HepG2 (cell line): ENCODE data around the gene PPP2R2D. TPM values are rescaled to one million over a fixed set of nuclear protein-coding genes. Genes with fewer than 3 reads are reported as not detected.

Source experiments
- ATAC-seq: fragments of 200-7000 bp; cut with Tn5 transposase; 3 replicates; pipeline ENCODE4 v1.9.1; 2020; ENCODE audit warnings: mild to moderate bottlenecking, moderate library complexity
- BruUV-seq: library from RNA; stranded (reverse); fragments of 400-500 nt; replicated peaks from 2 replicates; lab custom pipeline; 2021; lab: Mats Ljungman, UMichigan
- CTCF ChIA-PET: fragments of 300-600 bp; formaldehyde crosslinking; extraction: SDS; loops from one replicate; lab custom pipeline; 2021; ENCODE audit warnings: low total read pairs, inconsistent platforms, low intra/inter-chr PET ratio; lab: Yijun Ruan, JAX
- POLR2A ChIA-PET: fragments of 350-600 bp; sonication (Branson Sonifier 250); formaldehyde crosslinking; loops from one replicate; lab custom pipeline; 2020; ENCODE audit warnings: antibody characterized with exemption, inconsistent platforms; lab: Yijun Ruan, JAX
- DNase-seq: peaks from one replicate; pipeline ENCODE4 v3.0.0-alpha.2; 2015; ENCODE audit warnings: low spot score
- FAIRE-seq: peaks from 3 replicates; lab custom pipeline; 2011; peaks lifted over from hg19 to GRCh38; lab: Jason Lieb, UNC
- H2AFZ ChIP-seq: one replicate; pipeline ENCODE4 v1.6.1; 2011; ENCODE audit warnings: low read length, inconsistent platforms
- H3K27ac ChIP-seq: fragments of 300-600 bp; 3 replicates; pipeline ENCODE4 v1.8.0; 2011; ENCODE audit warnings: mixed run types, mild to moderate bottlenecking, mixed read lengths, low read length, inconsistent platforms; ENCODE audit not compliant: insufficient read depth; ENCODE audit errors: extremely low read length
- H3K27me3 ChIP-seq, 2 experiments: fragments of 200-600 bp in 1 of 2; 2 replicates in 1 of 2; 3 replicates in 1 of 2; pipeline versions ENCODE4 v1.6.0 to v1.8.0; 2011; ENCODE audit warnings: low read length in 2 of 2, mild to moderate bottlenecking in 2 of 2, moderate library complexity in 2 of 2, inconsistent platforms in 1 of 2; ENCODE audit not compliant: insufficient read depth in 2 of 2, control insufficient read depth in 1 of 2
- H3K36me3 ChIP-seq, 2 experiments: fragments of 200-600 bp in 1 of 2; replicated peaks in 1 of 2; 2 replicates in 1 of 2; 3 replicates in 1 of 2; pipeline versions ENCODE4 v1.5.1 to v1.8.0; 2011; ENCODE audit warnings: low read length in 2 of 2, inconsistent platforms in 1 of 2; ENCODE audit not compliant: insufficient read depth in 2 of 2, control insufficient read depth in 1 of 2
- H3K4me1 ChIP-seq: 2 replicates; pipeline ENCODE4 v1.5.1; 2012; ENCODE audit warnings: low read length, inconsistent platforms; ENCODE audit not compliant: insufficient read depth
- H3K4me2 ChIP-seq: 2 replicates; pipeline ENCODE4 v1.6.0; 2011; ENCODE audit warnings: low read depth, low read length, inconsistent platforms
- H3K4me3 ChIP-seq, 3 experiments: fragments of 200-600 bp in 1 of 3; sonication (generic), shearing (Covaris generic) in 1 of 3; replicated peaks in 1 of 3; 2 replicates each; pipeline ENCODE4 v1.5.1; 2011 to 2016; ENCODE audit warnings: low read length in 3 of 3, inconsistent platforms in 2 of 3, low read depth in 2 of 3, mild to moderate bottlenecking in 2 of 3, control low read depth in 1 of 3, mixed read lengths in 1 of 3; ENCODE audit not compliant: insufficient read depth in 1 of 3
- H3K79me2 ChIP-seq: one replicate; pipeline ENCODE4 v1.6.1; 2011; ENCODE audit warnings: low read length, inconsistent platforms; ENCODE audit not compliant: insufficient read depth
- H3K9ac ChIP-seq: 2 replicates; pipeline ENCODE4 v1.6.0; 2011; ENCODE audit warnings: mild to moderate bottlenecking, low read depth, low read length, inconsistent platforms; ENCODE audit not compliant: insufficient read depth
- H3K9me3 ChIP-seq: 2 replicates; pipeline ENCODE4 v1.5.1; 2012; ENCODE audit warnings: mild to moderate bottlenecking, low read length
- H4K20me1 ChIP-seq: 2 replicates; pipeline ENCODE4 v1.6.0; 2011; ENCODE audit warnings: inconsistent platforms, mild to moderate bottlenecking, low read length, moderate library complexity; ENCODE audit not compliant: insufficient read depth
- AGO2 ChIP-seq: fragments of 200-400 bp; formaldehyde crosslinking; optimal IDR thresholded peaks from 2 replicates; pipeline ENCODE3; 2017; ENCODE audit warnings: mild to moderate bottlenecking, low read depth, low read length, moderate library complexity
- BHLHE40 ChIP-seq: IDR thresholded peaks from 2 replicates; pipeline ENCODE4 v1.6.1; 2011; ENCODE audit warnings: low read length, improper control_type of control experiment
- GABPB1 ChIP-seq: IDR thresholded peaks from 2 replicates; pipeline ENCODE4 v1.6.1; 2016; ENCODE audit warnings: mild to moderate bottlenecking, missing genetic modification reagents, moderate library complexity, missing compliant biosample characterization
- KDM4B ChIP-seq: sonication (generic); formaldehyde crosslinking; IDR thresholded peaks from 2 replicates; pipeline ENCODE4 v1.4.0; 2020; ENCODE audit warnings: missing genetic modification reagents
- MAZ ChIP-seq, 2 experiments: sonication (generic) in 1 of 2; formaldehyde crosslinking in 1 of 2; IDR thresholded peaks; 2 replicates each; pipeline versions ENCODE4 v1.5.0 to v1.6.1; 2012 to 2020; ENCODE audit warnings: low read depth in 2 of 2, mild to moderate bottlenecking in 2 of 2, borderline replicate concordance in 1 of 2, improper control_type of control experiment in 1 of 2, low read length in 1 of 2, missing genetic modification reagents in 1 of 2, moderate library complexity in 1 of 2
- NONO ChIP-seq, 2 experiments: fragments of 450-650 bp in 1 of 2; sonication (generic) in 1 of 2; formaldehyde crosslinking in 1 of 2; IDR thresholded peaks in 1 of 2; conservative IDR thresholded peaks in 1 of 2; 2 replicates each; pipeline versions ENCODE4 v1.6.1 to v1.8.0; 2017 to 2022; ENCODE audit warnings: mild to moderate bottlenecking in 1 of 2, missing genetic modification reagents in 1 of 2, moderate library complexity in 1 of 2
- POGZ ChIP-seq: sonication (generic); formaldehyde crosslinking; IDR thresholded peaks from 2 replicates; pipeline ENCODE4 v1.4.0; 2020; ENCODE audit warnings: mild to moderate bottlenecking, missing genetic modification reagents
- REL ChIP-seq: sonication (generic); formaldehyde crosslinking; conservative IDR thresholded peaks from 2 replicates; pipeline ENCODE4 v1.8.0; 2022; ENCODE audit warnings: mild to moderate bottlenecking, missing genetic modification reagents, moderate library complexity
- SALL1 ChIP-seq: sonication (generic); formaldehyde crosslinking; IDR thresholded peaks from 2 replicates; pipeline ENCODE4 v1.8.0; 2022; ENCODE audit warnings: mild to moderate bottlenecking, missing genetic modification reagents
- SETDB1 ChIP-seq: sonication (generic); formaldehyde crosslinking; IDR thresholded peaks from 2 replicates; pipeline ENCODE4 v1.5.1; 2020; ENCODE audit warnings: missing genetic modification reagents, mild to moderate bottlenecking, borderline replicate concordance
- SMARCC2 ChIP-seq: fragments of 450-650 bp; IDR thresholded peaks from 2 replicates; pipeline ENCODE4 v1.6.1; 2017; ENCODE audit warnings: antibody characterized with exemption, mild to moderate bottlenecking
- SMC3 ChIP-seq: IDR thresholded peaks from 2 replicates; pipeline ENCODE4 v1.6.1; 2011; ENCODE audit warnings: low read length, improper control_type of control experiment
- SRSF9 ChIP-seq: fragments of 200-400 bp; formaldehyde crosslinking; IDR thresholded peaks from 2 replicates; pipeline ENCODE4 v1.6.1; 2018; ENCODE audit warnings: borderline replicate concordance, mild to moderate bottlenecking, low read depth, low read length; ENCODE audit not compliant: insufficient read depth, poor library complexity, severe bottlenecking
- SRY ChIP-seq: sonication (generic); formaldehyde crosslinking; IDR thresholded peaks from 2 replicates; pipeline ENCODE4 v1.8.0; 2022; ENCODE audit warnings: mild to moderate bottlenecking, missing genetic modification reagents
- YEATS2 ChIP-seq: sonication (generic); formaldehyde crosslinking; IDR thresholded peaks from 2 replicates; pipeline ENCODE4 v1.4.0; 2020; ENCODE audit warnings: missing genetic modification reagents, borderline replicate concordance
- ZBTB33 ChIP-seq: sonication (generic); formaldehyde crosslinking; IDR thresholded peaks from 2 replicates; pipeline ENCODE4 v1.4.0; 2020; ENCODE audit warnings: missing genetic modification reagents
- ZC3H4 ChIP-seq: sonication (generic); formaldehyde crosslinking; IDR thresholded peaks from 2 replicates; pipeline ENCODE4 v1.4.0; 2020; ENCODE audit warnings: missing genetic modification reagents, borderline replicate concordance
- ZNF317 ChIP-seq: sonication (generic); formaldehyde crosslinking; IDR thresholded peaks from 2 replicates; pipeline ENCODE4 v1.5.0; 2020; ENCODE audit warnings: mild to moderate bottlenecking, missing genetic modification reagents
- ZNF446 ChIP-seq: sonication (generic); formaldehyde crosslinking; IDR thresholded peaks from 2 replicates; pipeline ENCODE4 v1.5.0; 2020; ENCODE audit warnings: mild to moderate bottlenecking, missing genetic modification reagents
- ZNF468 ChIP-seq: sonication (generic); formaldehyde crosslinking; IDR thresholded peaks from 2 replicates; pipeline ENCODE4 v1.8.0; 2022; ENCODE audit warnings: mild to moderate bottlenecking, moderate library complexity, missing genetic modification reagents
- ZNF747 ChIP-seq: sonication (generic); formaldehyde crosslinking; IDR thresholded peaks from 2 replicates; pipeline ENCODE4 v1.8.1; 2023; ENCODE audit warnings: missing genetic modification reagents, mild to moderate bottlenecking, borderline replicate concordance
- ZNF768 ChIP-seq: sonication (generic); formaldehyde crosslinking; IDR thresholded peaks from 2 replicates; pipeline ENCODE4 v1.4.0; 2020; ENCODE audit warnings: missing genetic modification reagents
- WGBS: methylation state at CpG from one replicate; pipeline ENCODE4 v1.1.6; 2017; ENCODE audit warnings: low lambda C conversion rate; 5-methylcytosine and 5-hydroxymethylcytosine counted together
- in situ Hi-C: cut with HindIII; loops from 2 replicates; pipeline ENCODE4 v1.10.0; 2017; ENCODE audit warnings: low pct_unique_long_range_greater_than_20kb; ENCODE audit not compliant: extremely low pct_ligation_motif_present
- intact Hi-C: fragments of 100-400 bp; cut with micrococcal nuclease; formaldehyde crosslinking; loops from one replicate; pipeline ENCODE4 v1.10.0; 2022; ENCODE audit not compliant: unreplicated experiment
- polyA plus RNA-seq, 8 experiments: library from polyadenylated mRNA; depleted of rRNA in 3 of 8; stranded (reverse) in 7 of 8; unstranded in 1 of 8; fragments of >200 nt; fragmentation: Illumina TruSeq in 4 of 8; extraction: Trizol in 4 of 8; gene quantifications; 2 replicates each; pipeline versions ENCODE4 v1.2.1 to v1.2.3, GENCODE V29; 2011 to 2016; ENCODE audit warnings: low read depth in 4 of 8, missing spikeins in 1 of 8, mixed read lengths in 1 of 8; ENCODE audit not compliant: insufficient read depth in 1 of 8
- total RNA-seq, 5 experiments: library from RNA; depleted of rRNA; stranded (reverse); fragments of >200 nt; fragmentation: Illumina TruSeq; extraction: Trizol; gene quantifications; 2 replicates each; pipeline ENCODE4 v1.2.3, GENCODE V29; 2016; ENCODE audit warnings: low read depth in 1 of 5

The PPP2R2D gene
- total and polyA plus RNA-seq, 2 of the 13 experiments (the other 11 are each of a cell fraction or from before 2014, with no cell fraction given) = 32.7 to 33.2 TPM

GRCh38 chr10:131979336-131979735, 78.5 kb downstream of the PPP2R2D start (continued):
- TF ChIP-seq YEATS2 (CRISPR knock-in tag) (no peak), SRY (CRISPR knock-in tag) (no peak), KDM4B (CRISPR knock-in tag) (no peak), ZC3H4 (no peak)

- Histone ChIP-seq H3K36me3 (peaks cover 6 to 25% of the 10 kb centered on the region in 2 experiments; a peak in 4 of 5 replicates), H4K20me1 (peaks cover 61% of the 10 kb centered on the region), H3K4me1 (peaks cover 70% of the 10 kb centered on the region), H3K27me3 (no peaks in the 10 kb centered on the region; a peak in 1 of 5 replicates), H3K4me3 (peak overlapping the region; percentile 88 to 98 (median 91)), H3K9me3 (no peaks in the 10 kb centered on the region), H2AFZ (no peak overlapping the region), H3K9ac (peak overlapping the region; percentile 91), H3K4me2 (peak overlapping the region; percentile 91), H3K27ac (peak overlapping the region; percentile 64), H3K79me2 (peaks cover 68% of the 10 kb centered on the region)
- FAIRE-seq (peak; percentile 43), ATAC-seq (peak; percentile 18), DNase-seq (peak; percentile 51)
- BruUV-seq = no TSS peak
- in situ Hi-C loops = loop anchor here (5.0 kb wide), 1 partner anchor 42 kb away; no protein-coding TSS in a partner anchor
- CTCF ChIA-PET = no interaction called here
- intact Hi-C loops = loop anchor here (2.0 to 5.0 kb wide), 3 partner anchors 17 to 78 kb away; partner anchors contain the start of gene PPP2R2D
- WGBS = 0% methylated on average over 30 of the region's 30 CpGs
- POLR2A ChIA-PET = interaction anchor here (3.2 to 4.3 kb wide), 2 partner anchors 18 to 79 kb away, joined by 17 to 49 read pairs; partner anchors contain the start of gene PPP2R2D
- TF ChIP-seq SRSF9 (no peak), POGZ (0 out of 2 replicates have a peak, but pooled peaks have one; percentile 25), SMARCC2 (no peak), NONO (IDR thresholded peaks at IDR 0.05) (no peak), NONO (CRISPR knock-in tag; conservative IDR thresholded peaks at IDR 0.05) (0 out of 2 replicates have a peak, but pooled peaks have one; percentile 42), ZNF317 (CRISPR knock-in tag) (0 out of 2 replicates have a peak, but pooled peaks have one; percentile 26), ZNF446 (CRISPR knock-in tag) (no peak), ZBTB33 (no peak), REL (CRISPR knock-in tag) (no peak), ZNF768 (CRISPR knock-in tag) (peak; percentile 23; the same call in 1 of the 2 replicates), ZNF468 (CRISPR knock-in tag) (no peak), SMC3 (no peak), AGO2 (peak; percentile 80), SALL1 (CRISPR knock-in tag) (0 out of 2 replicates have a peak, but pooled peaks have one; percentile 27), ZNF747 (CRISPR knock-in tag) (no peak), SETDB1 (CRISPR knock-in tag) (no peak), GABPB1 (CRISPR knock-in tag) (peak; percentile 44; the same call in 1 of the 2 replicates), MAZ (IDR thresholded peaks at IDR 0.05; ENCODE audit: borderline replicate concordance, low read depth, low read length) (no peak), MAZ (CRISPR knock-in tag; IDR thresholded peaks at IDR 0.05; ENCODE audit: low read depth) (0 out of 2 replicates have a peak, but pooled peaks have one; percentile 0), BHLHE40 (0 out of 2 replicates have a peak, but pooled peaks have one; percentile 8)
These were observed 79.0 kb downstream of the PPP2R2D start for GRCh38 chr10:131979821-131980270.
